GM12873 (cell line): Measurements from ENCODE around the gene MFSD2B.

Experiments used
- CTCF ChIP-seq: IDR thresholded peaks from 2 replicates; pipeline ENCODE4 v1.5.1; 2012; ENCODE audit warnings: low read depth, mild to moderate bottlenecking, moderate library complexity, low read length, control low read depth; ENCODE audit not compliant: insufficient read depth; ENCODE audit errors: missing control alignments

Gene MFSD2B

GRCh38 chr2:24058564-24059271 is 48.8 kb downstream of the MFSD2B start:
- TF ChIP-seq CTCF, result no peak

- no peak for TF ChIP-seq CTCF
Observed at GRCh38 chr2:24065341-24065740, 55.5 kb downstream of the MFSD2B start.

- TF ChIP-seq CTCF, result no peak
Observed at GRCh38 chr2:24072259-24072658, 62.4 kb downstream of the MFSD2B start.

GRCh38 chr2:24073816-24074215 is 63.9 kb downstream of the MFSD2B start:
- TF ChIP-seq CTCF, result no peak

- no peak for TF ChIP-seq CTCF
Observed at GRCh38 chr2:24075259-24075658, 65.4 kb downstream of the MFSD2B start.
